Fibroblast of skin of right biceps (primary cell): Measurements from ENCODE around the gene NKX2-8.
"Not testable (repeated sequence)": the region's sequence is repeated elsewhere in the genome, so short reads cannot be mapped to it uniquely, and the experiment has no call there.

Source experiments
- DNase-seq: peaks from one replicate; pipeline ENCODE4 v3.0.0-alpha.2; 2013

The NKX2-8 gene

GRCh38 chr14:36579573-36580140 lies 2.8 kb downstream of the NKX2-8 start:
- DNase-seq, result no peak

GRCh38 chr14:36579001-36579555 lies 3.3 kb downstream of the NKX2-8 start:
- DNase-seq, result no peak

GRCh38 chr14:36570065-36570464 lies 12.3 kb downstream of the NKX2-8 start:
- DNase-seq, result no peak

GRCh38 chr14:36556811-36557433 lies 25.5 kb downstream of the NKX2-8 start:
- DNase-seq, result peak; percentile 3

GRCh38 chr14:36555998-36556743 lies 26.2 kb downstream of the NKX2-8 start:
- no peak for DNase-seq

GRCh38 chr14:36553656-36554260 lies 28.7 kb downstream of the NKX2-8 start:
- peak; percentile 38 for DNase-seq

- DNase-seq, result no peak
These were observed 31.5 kb downstream of the NKX2-8 start for GRCh38 chr14:36550899-36551298.

GRCh38 chr14:36544280-36544679 lies 38.1 kb downstream of the NKX2-8 start:
- DNase-seq, result not testable (repeated sequence)

GRCh38 chr14:36538051-36538450 lies 44.4 kb downstream of the NKX2-8 start:
- DNase-seq, result no peak
